HG03571 (cell line): ENCODE measurements around the gene UROC1.

Source experiments
- ATAC-seq: cut with Tn5 transposase; IDR thresholded peaks from one replicate; pipeline ENCODE4 v1.9.1; 2021; ENCODE audit not compliant: unreplicated experiment

Gene UROC1

GRCh38 chr3:126464997-126465396 is 52.6 kb downstream of the UROC1 start:
- ATAC-seq, result no peak

DNA sequence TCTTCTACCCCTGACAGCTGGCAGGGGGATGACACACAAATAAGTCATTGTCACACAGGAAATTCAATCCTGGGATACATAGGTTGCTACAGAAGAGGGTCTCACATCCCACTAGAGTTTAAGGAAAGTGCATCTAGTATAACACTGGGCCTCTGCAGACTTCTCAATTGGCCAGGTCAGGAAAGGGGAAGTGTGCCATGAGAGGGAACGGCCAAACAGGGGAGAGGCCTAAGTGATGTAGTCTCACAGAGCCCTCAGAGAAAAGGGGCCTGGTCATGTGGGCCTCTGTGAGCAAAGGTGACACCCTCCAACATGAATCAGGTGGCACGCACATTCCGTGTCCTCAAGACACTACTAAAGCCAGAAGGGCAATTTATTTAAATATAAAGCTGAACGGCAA is 53.1 kb downstream of the UROC1 start:
- no peak for ATAC-seq

- no peak for ATAC-seq
These were observed 53.5 kb downstream of the UROC1 start for GRCh38 chr3:126464093-126464492.

GRCh38 chr3:126463521-126463920 is 54.1 kb downstream of the UROC1 start:
- ATAC-seq, result no peak

- ATAC-seq, result no peak
These were observed 56.0 kb downstream of the UROC1 start for GRCh38 chr3:126461450-126462070.

- no peak for ATAC-seq
These were observed 57.2 kb downstream of the UROC1 start for GRCh38 chr3:126460381-126460780.

- no peak for ATAC-seq
These were observed 57.8 kb downstream of the UROC1 start for GRCh38 chr3:126459763-126460127.

DNA sequence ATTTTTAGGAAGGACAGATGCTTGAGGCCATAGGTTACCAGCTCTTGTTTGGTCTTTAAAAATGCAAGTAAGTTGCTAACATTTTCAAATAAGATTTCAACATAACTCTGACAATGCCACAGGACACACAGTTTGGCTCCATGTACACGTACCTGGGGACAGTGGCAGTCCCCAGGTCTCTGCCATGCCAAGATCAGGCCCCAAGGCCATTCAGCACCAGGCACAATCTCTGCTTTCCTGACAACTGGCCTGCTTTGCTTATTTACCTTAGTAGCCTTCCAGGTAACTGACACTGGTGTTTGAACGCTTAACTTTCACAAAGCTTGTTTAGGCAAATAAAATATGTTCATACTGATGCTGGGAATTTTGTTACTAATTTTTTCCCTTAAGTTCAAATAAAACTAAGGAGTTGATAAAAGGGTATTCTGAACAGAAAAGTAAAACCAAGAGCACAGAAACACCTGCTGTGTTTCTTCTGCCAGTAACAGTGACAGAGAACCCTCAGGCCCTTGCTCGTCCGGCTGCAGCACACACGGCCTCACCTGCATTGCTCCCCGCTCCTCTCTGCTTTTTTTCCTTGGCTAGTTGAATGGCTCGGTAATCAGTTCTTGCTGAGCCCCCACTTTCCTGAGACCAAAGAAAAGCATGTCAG is 58.3 kb downstream of the UROC1 start:
- no peak for ATAC-seq

DNA sequence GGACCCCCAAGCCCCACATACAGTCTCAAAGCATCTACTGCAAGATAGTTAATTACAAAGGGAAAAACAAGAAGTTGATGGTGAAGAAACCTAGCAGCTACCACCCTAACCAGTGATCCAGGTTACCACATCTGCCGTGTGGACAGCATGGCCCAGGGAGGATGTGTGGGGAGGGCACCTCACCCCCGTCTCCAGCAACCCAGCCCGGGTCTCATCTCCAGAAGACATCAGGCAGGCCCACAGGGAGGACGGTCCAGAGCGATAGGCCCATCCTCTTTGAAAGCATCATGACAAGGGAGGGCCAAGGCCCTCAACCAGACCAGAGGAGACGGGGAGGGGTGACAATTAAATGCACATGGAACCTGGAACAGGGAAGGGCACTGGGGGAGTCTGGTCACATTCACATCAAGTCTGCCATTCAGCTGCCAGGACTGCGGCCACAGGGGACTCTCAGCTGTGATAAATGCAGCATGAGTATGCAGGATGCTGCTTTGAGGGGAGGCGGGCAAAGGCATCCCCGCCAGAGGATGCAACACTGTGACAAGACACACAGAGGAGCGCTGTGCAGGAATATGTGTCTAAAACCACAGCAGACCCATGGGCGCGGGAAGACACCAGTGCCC is 60.7 kb downstream of the UROC1 start:
- ATAC-seq, result no peak

GRCh38 chr3:126456211-126456610 is 61.4 kb downstream of the UROC1 start:
- ATAC-seq, result no peak

GRCh38 chr3:126454437-126455198 is 63.0 kb downstream of the UROC1 start:
- ATAC-seq, result no peak

GRCh38 chr3:126454025-126454424 is 63.5 kb downstream of the UROC1 start:
- ATAC-seq, result no peak

DNA sequence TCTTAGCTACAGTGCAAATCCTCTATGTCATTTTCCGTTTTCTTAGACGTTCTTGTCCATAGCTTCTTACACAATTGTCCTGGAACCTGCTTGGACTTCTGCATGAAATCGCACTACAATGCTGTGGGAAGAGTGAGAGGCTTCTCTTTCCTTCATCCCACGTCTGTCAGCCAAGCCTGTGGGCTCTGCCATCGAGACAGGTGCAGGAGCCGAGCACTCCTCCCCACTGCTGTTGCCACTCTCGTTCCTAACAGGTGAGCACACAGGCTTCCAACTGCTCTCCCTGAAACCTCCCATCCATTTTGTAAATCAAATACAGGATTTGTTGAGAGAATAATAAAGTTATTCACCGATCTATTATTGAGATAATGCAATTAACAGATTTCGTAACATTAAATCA is 65.4 kb downstream of the UROC1 start:
- ATAC-seq, result no peak

DNA sequence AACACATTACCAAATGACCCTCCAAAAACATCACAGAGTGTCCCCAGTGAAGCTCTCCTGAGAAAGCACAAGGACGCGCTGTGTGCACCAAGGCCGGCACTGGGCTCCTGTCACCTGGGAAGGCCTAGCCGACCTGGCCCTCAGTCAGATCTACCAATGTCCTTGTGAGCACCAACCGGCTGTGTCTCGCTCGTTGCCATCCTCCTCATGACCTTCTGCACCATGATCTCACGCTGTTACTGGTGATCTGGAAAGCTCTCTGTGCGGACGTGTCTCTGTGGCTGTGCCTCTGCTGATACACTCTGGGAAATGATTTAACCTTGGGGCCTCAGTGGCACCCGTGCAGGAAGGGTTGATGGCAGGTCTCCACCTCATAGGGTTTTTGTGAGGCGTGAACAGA is 66.1 kb downstream of the UROC1 start:
- ATAC-seq, result no peak

- no peak for ATAC-seq
These were observed 66.8 kb downstream of the UROC1 start for GRCh38 chr3:126450744-126451143.

GRCh38 chr3:126450219-126450618 is 67.4 kb downstream of the UROC1 start:
- no peak for ATAC-seq

DNA sequence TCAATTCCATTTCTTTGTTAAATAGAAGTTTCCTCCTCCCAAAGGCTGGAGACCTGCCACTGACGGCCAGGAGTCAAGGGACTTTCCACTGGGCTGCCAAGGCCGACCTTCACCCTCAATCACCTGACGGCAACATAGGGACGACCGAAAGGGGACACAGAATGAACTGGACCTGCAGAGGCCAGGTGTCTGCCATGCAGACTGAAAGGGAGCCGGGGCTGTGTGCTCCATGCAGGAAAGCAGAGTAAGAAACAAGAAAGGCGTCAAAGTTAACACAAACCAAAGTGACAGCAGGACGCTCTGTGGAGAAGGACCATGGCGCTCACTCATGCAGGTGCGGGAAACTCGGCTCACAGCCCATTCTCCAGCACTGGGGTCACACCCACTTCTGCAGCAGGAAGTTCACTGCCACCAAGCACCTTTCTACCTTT is 67.9 kb downstream of the UROC1 start:
- ATAC-seq, result no peak

DNA sequence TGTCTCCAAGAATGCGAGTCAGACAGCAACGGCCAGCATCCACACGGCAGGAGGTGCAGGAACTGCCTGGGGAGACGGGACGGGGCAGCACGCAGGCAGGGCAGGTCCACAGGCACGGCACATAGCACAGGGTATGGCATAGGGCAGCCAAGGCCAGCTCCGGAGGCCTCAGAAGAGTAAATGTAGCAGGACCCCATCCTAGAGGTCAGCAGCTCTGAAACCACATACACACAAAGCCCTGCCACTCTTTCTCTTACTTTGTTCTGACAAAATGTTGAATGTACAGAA is 68.7 kb downstream of the UROC1 start:
- no peak for ATAC-seq

DNA sequence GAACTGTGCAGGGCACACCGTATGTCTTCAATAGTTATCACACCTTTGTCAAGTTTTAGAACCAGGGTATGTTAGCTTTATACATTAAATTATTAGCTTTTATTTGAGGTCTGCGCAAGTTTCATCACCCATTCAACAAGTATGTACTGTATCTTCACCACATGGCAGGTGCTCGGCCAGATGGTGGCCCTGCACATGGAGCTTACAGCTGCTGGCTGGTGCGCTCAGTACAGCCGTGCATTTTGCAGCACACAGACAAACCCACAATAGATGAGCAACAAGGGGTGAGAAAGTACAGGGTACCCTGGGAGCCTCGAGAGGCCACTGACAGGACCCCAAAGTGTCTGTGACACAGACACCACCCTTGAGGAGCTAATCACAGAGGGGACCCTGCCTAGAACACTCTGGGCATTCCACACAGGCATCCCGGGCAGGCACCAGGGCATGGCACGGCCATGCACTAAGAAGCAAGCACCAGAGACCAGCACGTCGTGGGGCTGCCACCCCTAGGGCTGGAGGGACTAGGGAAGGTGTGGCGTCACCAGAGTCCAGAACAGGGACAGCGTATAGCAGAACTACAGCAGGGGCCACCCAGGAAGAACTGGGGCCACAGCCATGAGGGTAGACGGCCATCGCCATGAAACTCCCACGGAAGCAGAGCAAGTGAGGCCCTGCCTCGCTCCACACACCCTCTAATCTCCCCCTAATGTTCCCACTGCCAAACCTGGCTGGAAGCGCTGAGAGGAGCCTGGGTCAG is 69.3 kb downstream of the UROC1 start:
- no peak for ATAC-seq

- ATAC-seq, result no peak
These were observed 70.0 kb downstream of the UROC1 start for GRCh38 chr3:126447456-126448106.

- no peak for ATAC-seq
These were observed 70.8 kb downstream of the UROC1 start for GRCh38 chr3:126446791-126447190.
